Stomach (tissue), 4 donors: ENCODE data around the gene GRAMD2A.

ENCODE experiments used
- EP300 ChIP-seq: sonication (generic); formaldehyde crosslinking; IDR thresholded peaks from one replicate; pipeline ENCODE4 v1.6.1; 2017; ENCODE audit warnings: antibody characterized with exemption
- POLR2A ChIP-seq, 4 donors: fragments of 450-650 bp; IDR thresholded peaks; one replicate each; pipeline ENCODE4 v1.6.1; 2016; ENCODE audit warnings: antibody characterized with exemption in 4 of 4, control low read depth in 2 of 4, mild to moderate bottlenecking in 1 of 4, moderate library complexity in 1 of 4
- TF ChIP-seq, protein P1 (sequence below), 7 experiments: fragments of 450-650 bp in 4 of 7; fragments of 200-600 bp in 3 of 7; sonication (generic) in 3 of 7; IDR thresholded peaks; one replicate each; pipeline ENCODE4 v1.5.1; 2016 to 2019; ENCODE audit warnings: antibody characterized with exemption in 7 of 7, control low read depth in 2 of 7, mild to moderate bottlenecking in 1 of 7

DNA sequence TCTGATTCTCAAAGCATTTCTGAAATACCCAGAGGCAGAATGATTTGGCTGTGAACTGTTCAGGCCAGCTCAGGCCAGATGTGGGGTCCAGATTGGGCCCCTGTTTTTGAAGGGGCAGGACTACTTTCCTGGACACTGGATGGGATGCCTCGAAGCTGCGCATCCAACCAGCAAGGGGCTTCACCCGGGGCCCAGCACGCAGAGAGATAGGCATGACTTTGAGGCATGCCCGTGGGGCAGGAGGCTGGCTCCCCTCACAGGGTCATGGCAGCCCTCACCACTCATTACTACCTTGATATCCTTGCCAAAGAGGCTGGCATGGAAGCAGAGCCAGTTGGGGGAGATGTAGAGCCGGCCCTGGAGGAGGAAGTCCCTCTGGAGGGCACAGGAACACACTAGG is 30.1 kb downstream of the GRAMD2A start:
- TF ChIP-seq, protein P1, sequence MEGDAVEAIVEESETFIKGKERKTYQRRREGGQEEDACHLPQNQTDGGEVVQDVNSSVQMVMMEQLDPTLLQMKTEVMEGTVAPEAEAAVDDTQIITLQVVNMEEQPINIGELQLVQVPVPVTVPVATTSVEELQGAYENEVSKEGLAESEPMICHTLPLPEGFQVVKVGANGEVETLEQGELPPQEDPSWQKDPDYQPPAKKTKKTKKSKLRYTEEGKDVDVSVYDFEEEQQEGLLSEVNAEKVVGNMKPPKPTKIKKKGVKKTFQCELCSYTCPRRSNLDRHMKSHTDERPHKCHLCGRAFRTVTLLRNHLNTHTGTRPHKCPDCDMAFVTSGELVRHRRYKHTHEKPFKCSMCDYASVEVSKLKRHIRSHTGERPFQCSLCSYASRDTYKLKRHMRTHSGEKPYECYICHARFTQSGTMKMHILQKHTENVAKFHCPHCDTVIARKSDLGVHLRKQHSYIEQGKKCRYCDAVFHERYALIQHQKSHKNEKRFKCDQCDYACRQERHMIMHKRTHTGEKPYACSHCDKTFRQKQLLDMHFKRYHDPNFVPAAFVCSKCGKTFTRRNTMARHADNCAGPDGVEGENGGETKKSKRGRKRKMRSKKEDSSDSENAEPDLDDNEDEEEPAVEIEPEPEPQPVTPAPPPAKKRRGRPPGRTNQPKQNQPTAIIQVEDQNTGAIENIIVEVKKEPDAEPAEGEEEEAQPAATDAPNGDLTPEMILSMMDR (IDR thresholded peaks at IDR 0.05): no peak
- TF ChIP-seq POLR2A (IDR thresholded peaks at IDR 0.05) (no peak), EP300 (no peak)
